ENCODE measurements around the gene ACOXL.

Gene ACOXL

DNA sequence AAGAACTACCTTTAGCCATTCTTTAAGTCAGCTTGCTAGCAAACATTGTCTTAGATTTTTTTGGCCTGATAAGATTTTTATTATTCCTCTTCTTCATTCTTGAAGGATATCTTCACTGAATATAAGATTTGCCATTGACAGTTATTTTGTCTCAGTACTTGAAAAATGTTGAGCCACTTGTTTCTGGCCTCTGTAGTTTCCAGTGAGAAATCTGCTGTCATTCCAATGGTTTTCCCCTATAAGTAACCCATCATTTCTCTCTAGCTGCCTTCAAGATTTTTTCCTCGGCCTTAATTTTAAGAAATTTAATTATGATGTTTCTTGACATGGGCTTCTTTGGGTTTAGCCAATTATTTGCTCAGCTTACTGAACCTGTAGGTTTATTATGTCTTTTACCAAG, 32.6 kb downstream of the ACOXL start:
- Histone ChIP-seq H3K79me2 (ENCODE audit: insufficient read depth, low read length) (no peaks in the 10 kb centered on the region), H3K27me3 (ENCODE audit: low read length) (no peaks in the 10 kb centered on the region), H3K36me3 (ENCODE audit: low read length) (no peaks in the 10 kb centered on the region), H3K9ac (ENCODE audit: low read length) (no peak overlapping the region), H3F3A (ENCODE audit: insufficient read depth) (no peaks in the 10 kb centered on the region), H4K20me1 (ENCODE audit: low read depth, low read length) (no peaks in the 10 kb centered on the region), H3K9me2 (replicated peaks; ENCODE audit: insufficient read depth, low read length) (no peaks in the 10 kb centered on the region), H2AFZ (ENCODE audit: low read depth, low read length, severe bottlenecking) (no peak overlapping the region), H3K4me3 (ENCODE audit: insufficient read depth, low read length, poor library complexity, severe bottlenecking) (no peak overlapping the region), H3K27ac (ENCODE audit: low read depth, low read length) (no peak overlapping the region), H3K9me3 (ENCODE audit: insufficient read depth, low read length) (no peaks in the 10 kb centered on the region; the same call in 1 of the 2 replicates), H3K4me2 (ENCODE audit: low read depth, low read length, poor library complexity, severe bottlenecking) (no peak overlapping the region)
- TF ChIP-seq EZH2phosphoT487 (conservative IDR thresholded peaks at IDR 0.05; ENCODE audit: low read length): no peak
- TF ChIP-seq, protein P1, sequence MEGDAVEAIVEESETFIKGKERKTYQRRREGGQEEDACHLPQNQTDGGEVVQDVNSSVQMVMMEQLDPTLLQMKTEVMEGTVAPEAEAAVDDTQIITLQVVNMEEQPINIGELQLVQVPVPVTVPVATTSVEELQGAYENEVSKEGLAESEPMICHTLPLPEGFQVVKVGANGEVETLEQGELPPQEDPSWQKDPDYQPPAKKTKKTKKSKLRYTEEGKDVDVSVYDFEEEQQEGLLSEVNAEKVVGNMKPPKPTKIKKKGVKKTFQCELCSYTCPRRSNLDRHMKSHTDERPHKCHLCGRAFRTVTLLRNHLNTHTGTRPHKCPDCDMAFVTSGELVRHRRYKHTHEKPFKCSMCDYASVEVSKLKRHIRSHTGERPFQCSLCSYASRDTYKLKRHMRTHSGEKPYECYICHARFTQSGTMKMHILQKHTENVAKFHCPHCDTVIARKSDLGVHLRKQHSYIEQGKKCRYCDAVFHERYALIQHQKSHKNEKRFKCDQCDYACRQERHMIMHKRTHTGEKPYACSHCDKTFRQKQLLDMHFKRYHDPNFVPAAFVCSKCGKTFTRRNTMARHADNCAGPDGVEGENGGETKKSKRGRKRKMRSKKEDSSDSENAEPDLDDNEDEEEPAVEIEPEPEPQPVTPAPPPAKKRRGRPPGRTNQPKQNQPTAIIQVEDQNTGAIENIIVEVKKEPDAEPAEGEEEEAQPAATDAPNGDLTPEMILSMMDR (IDR thresholded peaks at IDR 0.05; ENCODE audit: insufficient read depth, low read length, poor library complexity, severe bottlenecking): no peak

DNA sequence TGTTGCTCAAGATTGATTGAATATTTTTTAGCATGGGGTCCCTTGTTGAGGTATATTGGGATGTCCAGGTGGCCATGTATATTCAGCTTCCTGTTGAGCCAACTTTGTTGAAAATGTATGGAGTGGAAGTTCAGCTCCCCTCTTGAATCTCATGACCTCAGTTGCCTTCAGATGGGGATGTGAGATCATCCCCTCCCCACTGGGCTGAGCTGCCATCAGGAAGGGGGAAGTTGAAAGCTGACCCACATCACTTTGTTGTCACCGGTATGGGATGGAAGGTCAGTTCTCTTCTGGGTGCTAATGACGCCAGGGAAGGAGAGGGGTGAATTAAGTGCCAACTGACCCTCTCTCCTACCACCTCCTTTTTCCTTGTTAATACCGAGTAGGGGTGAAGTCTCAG, 33.9 kb downstream of the ACOXL start:
- Histone ChIP-seq H4K20me1 (ENCODE audit: low read depth, low read length) (no peaks in the 10 kb centered on the region), H2AFZ (ENCODE audit: low read depth, low read length, severe bottlenecking) (no peak overlapping the region), H3K36me3 (ENCODE audit: low read length) (no peaks in the 10 kb centered on the region), H3K4me3 (ENCODE audit: insufficient read depth, low read length, poor library complexity, severe bottlenecking) (no peak overlapping the region), H3K79me2 (ENCODE audit: insufficient read depth, low read length) (no peaks in the 10 kb centered on the region), H3K27me3 (ENCODE audit: low read length) (no peaks in the 10 kb centered on the region), H3K9me2 (replicated peaks; ENCODE audit: insufficient read depth, low read length) (no peaks in the 10 kb centered on the region), H3K27ac (ENCODE audit: low read depth, low read length) (no peak overlapping the region), H3K4me2 (ENCODE audit: low read depth, low read length, poor library complexity, severe bottlenecking) (no peak overlapping the region), H3K9ac (ENCODE audit: low read length) (no peak overlapping the region), H3F3A (ENCODE audit: insufficient read depth) (no peaks in the 10 kb centered on the region), H3K9me3 (ENCODE audit: insufficient read depth, low read length) (no peaks in the 10 kb centered on the region; the same call in 1 of the 2 replicates)
- TF ChIP-seq EZH2phosphoT487 (conservative IDR thresholded peaks at IDR 0.05; ENCODE audit: low read length): no peak
- TF ChIP-seq, protein P1 (IDR thresholded peaks at IDR 0.05; ENCODE audit: insufficient read depth, low read length, poor library complexity, severe bottlenecking): no peak

DNA sequence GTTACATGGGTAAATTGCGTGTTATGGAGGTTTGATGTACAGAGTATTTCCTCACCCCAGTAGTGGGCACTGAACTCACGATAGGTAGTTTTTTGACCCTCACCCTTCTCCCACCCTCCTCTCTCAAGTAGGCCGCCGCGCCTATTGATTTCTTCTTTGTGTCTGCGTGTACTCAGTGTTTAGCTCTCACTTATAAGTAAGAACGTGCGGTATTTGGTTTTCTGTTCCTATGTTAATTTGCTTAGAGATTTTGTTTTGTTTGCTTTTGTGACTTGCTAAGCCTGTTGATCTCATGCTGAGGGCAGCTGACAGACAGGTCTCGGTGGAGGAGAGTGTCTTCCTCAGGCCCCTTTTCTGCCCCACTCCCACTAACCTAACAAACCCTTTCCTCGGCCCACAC, 36.2 kb downstream of the ACOXL start:
- H3K4me3 ChIP-seq (ENCODE audit: insufficient read depth, low read length, poor library complexity, severe bottlenecking): no peak overlapping the region
- H3K36me3 ChIP-seq (ENCODE audit: low read length): no peaks in the 10 kb centered on the region
- H3K27ac ChIP-seq (ENCODE audit: low read depth, low read length): no peak overlapping the region
- H4K20me1 ChIP-seq (ENCODE audit: low read depth, low read length): no peaks in the 10 kb centered on the region
- H3F3A ChIP-seq (ENCODE audit: insufficient read depth): no peaks in the 10 kb centered on the region
- H3K9me3 ChIP-seq (ENCODE audit: insufficient read depth, low read length): no peaks in the 10 kb centered on the region; the same call in 1 of the 2 replicates
- no peak overlapping the region for H3K4me2 ChIP-seq (ENCODE audit: low read depth, low read length, poor library complexity, severe bottlenecking)
- H3K9ac ChIP-seq (ENCODE audit: low read length): no peak overlapping the region
- no peak for TF ChIP-seq EZH2phosphoT487 (conservative IDR thresholded peaks at IDR 0.05; ENCODE audit: low read length)
- TF ChIP-seq, protein P1 (IDR thresholded peaks at IDR 0.05; ENCODE audit: insufficient read depth, low read length, poor library complexity, severe bottlenecking): no peak
- no peaks in the 10 kb centered on the region for H3K27me3 ChIP-seq (ENCODE audit: low read length)
- H3K9me2 ChIP-seq (replicated peaks; ENCODE audit: insufficient read depth, low read length): no peaks in the 10 kb centered on the region
- H3K79me2 ChIP-seq (ENCODE audit: insufficient read depth, low read length): no peaks in the 10 kb centered on the region
- no peak overlapping the region for H2AFZ ChIP-seq (ENCODE audit: low read depth, low read length, severe bottlenecking)
